IMR-90 (cell line): Measurements from ENCODE around the gene FAM168B. TPM values are rescaled to one million over a fixed set of nuclear protein-coding genes. Genes with fewer than 3 reads are reported as not detected.

Source experiments
- ATAC-seq: fragments of 200-7000 bp; cut with Tn5 transposase; 2 replicates; pipeline ENCODE4 v1.9.1; 2020; ENCODE audit warnings: low read depth, mild to moderate bottlenecking, moderate library complexity
- BruUV-seq: library from RNA; stranded (reverse); fragments of 400-500 nt; replicated peaks from 2 replicates; lab custom pipeline; 2021; lab: Mats Ljungman, UMichigan
- CTCF ChIA-PET: fragments of 300-600 bp; formaldehyde crosslinking; extraction: SDS; loops from one replicate; lab custom pipeline; 2021; ENCODE audit warnings: antibody characterized with exemption; lab: Yijun Ruan, JAX
- POLR2A ChIA-PET: fragments of 300-600 bp; sonication (Branson Sonifier 250); formaldehyde crosslinking; loops from one replicate; lab custom pipeline; 2022; ENCODE audit warnings: antibody characterized with exemption; ENCODE audit not compliant: unreplicated experiment; lab: Charles Lee
- DNase-seq: peaks from one replicate; pipeline ENCODE4 v3.0.0; 2013
- H2AFZ ChIP-seq: replicated peaks from 2 replicates; pipeline ENCODE3; 2013; ENCODE audit warnings: low read length, mild to moderate bottlenecking; ENCODE audit not compliant: poor library complexity
- H2AK5ac ChIP-seq: 2 replicates; pipeline ENCODE4 v1.6.1; 2013; ENCODE audit warnings: low read depth, low read length, inconsistent platforms
- H2AK9ac ChIP-seq: replicated peaks from 2 replicates; pipeline ENCODE3; 2013; ENCODE audit warnings: mild to moderate bottlenecking, low read depth, low read length, moderate library complexity; ENCODE audit not compliant: poor library complexity
- H2BK120ac ChIP-seq: 2 replicates; pipeline ENCODE4 v1.6.1; 2013; ENCODE audit warnings: low read depth, low read length, inconsistent platforms
- H2BK15ac ChIP-seq: 3 replicates; pipeline ENCODE4 v1.6.1; 2013; ENCODE audit warnings: low read depth, low read length, inconsistent platforms
- H2BK20ac ChIP-seq: 2 replicates; pipeline ENCODE4 v1.6.1; 2013; ENCODE audit warnings: low read depth, mild to moderate bottlenecking, inconsistent platforms, low read length, moderate library complexity
- H2BK5ac ChIP-seq: 2 replicates; pipeline ENCODE4 v1.6.1; 2013; ENCODE audit warnings: mild to moderate bottlenecking, low read depth, low read length, inconsistent platforms; ENCODE audit not compliant: poor library complexity, severe bottlenecking
- H3K14ac ChIP-seq: replicated peaks from 2 replicates; pipeline ENCODE4 v1.6.1; 2013; ENCODE audit warnings: low read depth, low read length, inconsistent platforms
- H3K18ac ChIP-seq: 2 replicates; pipeline ENCODE4 v1.6.1; 2013; ENCODE audit warnings: low read depth, low read length, control low read depth
- H3K23ac ChIP-seq: 2 replicates; pipeline ENCODE4 v1.6.1; 2013; ENCODE audit warnings: low read depth, low read length, inconsistent platforms
- H3K27ac ChIP-seq: 2 replicates; pipeline ENCODE4 v1.5.1; 2013; ENCODE audit warnings: mild to moderate bottlenecking, control low read depth, low read length; ENCODE audit not compliant: insufficient read depth
- H3K27me3 ChIP-seq: 2 replicates; pipeline ENCODE4 v1.6.1; 2013; ENCODE audit warnings: low read length; ENCODE audit not compliant: control insufficient read depth, insufficient read depth
- H3K36me3 ChIP-seq: 2 replicates; pipeline ENCODE4 v1.6.1; 2013; ENCODE audit warnings: low read length, mixed read lengths; ENCODE audit not compliant: control insufficient read depth, insufficient read depth
- H3K4ac ChIP-seq: 2 replicates; pipeline ENCODE4 v1.6.1; 2013; ENCODE audit warnings: low read depth, low read length, inconsistent platforms
- H3K4me1 ChIP-seq: 2 replicates; pipeline ENCODE4 v1.6.1; 2013; ENCODE audit warnings: low read length, mixed read lengths; ENCODE audit not compliant: control insufficient read depth, insufficient read depth
- H3K4me2 ChIP-seq: 2 replicates; pipeline ENCODE4 v1.6.1; 2013; ENCODE audit warnings: low read depth, mild to moderate bottlenecking, control low read depth, low read length, moderate library complexity
- H3K4me3 ChIP-seq: 2 replicates; pipeline ENCODE4 v1.5.1; 2013; ENCODE audit warnings: low read depth, mild to moderate bottlenecking, control low read depth, low read length, moderate library complexity; ENCODE audit not compliant: insufficient read depth
- H3K56ac ChIP-seq: 2 replicates; pipeline ENCODE4 v1.6.1; 2013; ENCODE audit warnings: low read length, inconsistent platforms; ENCODE audit not compliant: insufficient read depth; ENCODE audit errors: extremely low read depth
- H3K79me1 ChIP-seq, 2 experiments: 2 replicates each; pipeline ENCODE4 v1.6.1; 2013; ENCODE audit warnings: low read length in 2 of 2, inconsistent platforms in 1 of 2, low read depth in 1 of 2
- H3K9ac ChIP-seq: 2 replicates; pipeline ENCODE4 v1.6.1; 2013; ENCODE audit warnings: low read depth, low read length, control low read depth
- H3K9me1 ChIP-seq: 2 replicates; pipeline ENCODE4 v1.6.1; 2013; ENCODE audit warnings: low read length, inconsistent platforms; ENCODE audit not compliant: insufficient read depth
- H3K9me3 ChIP-seq: 2 replicates; pipeline ENCODE4 v1.6.1; 2013; ENCODE audit warnings: low read length; ENCODE audit not compliant: control insufficient read depth, insufficient read depth
- H4K20me1 ChIP-seq: 2 replicates; pipeline ENCODE4 v1.6.1; 2013; ENCODE audit warnings: low read length, inconsistent platforms; ENCODE audit not compliant: insufficient read depth
- H4K5ac ChIP-seq: 2 replicates; pipeline ENCODE4 v1.6.1; 2013; ENCODE audit warnings: mild to moderate bottlenecking, low read depth, low read length, control low read depth
- H4K8ac ChIP-seq, 2 experiments: 2 replicates each; pipeline ENCODE4 v1.6.1; 2013; ENCODE audit warnings: low read depth in 2 of 2, low read length in 2 of 2, control low read depth in 1 of 2, inconsistent platforms in 1 of 2
- H4K91ac ChIP-seq: 2 replicates; pipeline ENCODE4 v1.6.1; 2013; ENCODE audit warnings: low read depth, low read length, inconsistent platforms; ENCODE audit not compliant: insufficient read depth
- BHLHE40 ChIP-seq: fragments of 150-350 bp; IDR thresholded peaks from 2 replicates; pipeline ENCODE4 v1.6.1; 2016; ENCODE audit warnings: mild to moderate bottlenecking, low read depth, low read length
- CTCF ChIP-seq: conservative IDR thresholded peaks from 2 replicates; pipeline ENCODE4 v1.5.1; 2012; ENCODE audit warnings: mild to moderate bottlenecking, low read depth, low read length, improper control_type of control experiment
- ELK1 ChIP-seq: fragments of 150-350 bp; IDR thresholded peaks from 2 replicates; pipeline ENCODE4 v1.6.1; 2016; ENCODE audit warnings: low read depth, mild to moderate bottlenecking, low read length, moderate library complexity, borderline replicate concordance
- RCOR1 ChIP-seq: IDR thresholded peaks from 2 replicates; pipeline ENCODE4 v1.6.1; 2012; ENCODE audit warnings: mild to moderate bottlenecking, low read length, improper control_type of control experiment; ENCODE audit not compliant: insufficient replicate concordance
- SMC3 ChIP-seq: fragments of 150-350 bp; IDR thresholded peaks from 2 replicates; pipeline ENCODE4 v1.6.1; 2016; ENCODE audit warnings: low read depth, mild to moderate bottlenecking, antibody characterized with exemption, low read length, moderate library complexity
- WGBS, 2 experiments: methylation state at CpG; one replicate each; pipeline versions ENCODE4 v1.1.5 to v1.1.7; 2013; ENCODE audit warnings: missing lambda C conversion rate in 2 of 2; ENCODE audit not compliant: insufficient read length in 1 of 2; ENCODE audit errors: extremely low coverage in 2 of 2; 5-methylcytosine and 5-hydroxymethylcytosine counted together
- dilution Hi-C: fragments of 300-500 bp; cut with HindIII; formaldehyde crosslinking; loops from one replicate; pipeline ENCODE4 v1.14.3; 2018; ENCODE audit warnings: low sequenced_read_pairs; ENCODE audit not compliant: unreplicated experiment
- in situ Hi-C: fragments of 300-500 bp; cut with MboI; formaldehyde crosslinking; loops from 3 replicates; pipeline ENCODE4 v1.14.3; 2019; ENCODE audit warnings: low sequenced_read_pairs, inconsistent platforms, mixed read lengths
- intact Hi-C: fragments of 100-400 bp; cut with micrococcal nuclease; formaldehyde crosslinking; loops from 2 replicates; pipeline ENCODE4 v1.10.0; 2022
- polyA plus RNA-seq, 3 experiments: library from polyadenylated mRNA; depleted of rRNA; stranded (reverse); fragments of >200 nt; gene quantifications; 2 replicates each; pipeline ENCODE4 v1.2.3, GENCODE V29; 2012; ENCODE audit warnings: low replicate concordance in 1 of 3
- total RNA-seq: library from RNA; depleted of rRNA; stranded (reverse); fragments of >200 nt; gene quantifications from 2 replicates; pipeline ENCODE4 v1.2.3, GENCODE V29; 2012

FAM168B gene
- total and polyA plus RNA-seq, 2 of the 4 experiments (the other 2 are of a cell fraction): 76.4 to 106 TPM

GRCh38 chr2:131029812-131030211, 63.4 kb downstream of the FAM168B start:
- Histone ChIP-seq H4K20me1 (no peaks in the 10 kb centered on the region), H3K9ac (no peak overlapping the region), H4K5ac (no peak overlapping the region), H4K91ac (no peak overlapping the region), H3K56ac (no peak overlapping the region), H3K36me3 (no peaks in the 10 kb centered on the region), H3K27me3 (no peaks in the 10 kb centered on the region; the same call in none of the 2 replicates), H3K4ac (no peak overlapping the region), H3K27ac (no peak overlapping the region), H2BK20ac (no peak overlapping the region), H2AK5ac (no peak overlapping the region), H2BK15ac (no peak overlapping the region), H2AFZ (no peak overlapping the region), H3K14ac (no peak overlapping the region), H3K9me3 (peaks cover 6% of the 10 kb centered on the region; the same call in 1 of the 2 replicates), H3K4me3 (no peak overlapping the region), H3K18ac (no peak overlapping the region), H2AK9ac (no peak overlapping the region), H3K4me1 (no peaks in the 10 kb centered on the region), H3K79me1 (no peaks in the 10 kb centered on the region), H2BK120ac (no peak overlapping the region), H3K23ac (no peak overlapping the region), H2BK5ac (no peak overlapping the region), H4K8ac (no peak overlapping the region), H3K4me2 (no peak overlapping the region), H3K9me1 (no peaks in the 10 kb centered on the region)
- intact Hi-C loops: no loop called here
- BruUV-seq: no TSS peak
- dilution Hi-C loops: no loop called here
- POLR2A ChIA-PET: no interaction called here
- TF ChIP-seq SMC3: no peak
- TF ChIP-seq CTCF: no peak
- no peak for TF ChIP-seq RCOR1
- TF ChIP-seq ELK1: no peak
- no peak for TF ChIP-seq BHLHE40
- in situ Hi-C loops: no loop called here
- WGBS, 2 experiments: 100% methylated on average over 1 of the region's 8 CpGs; no CpG with 5 or more reads in 1 of the 2 experiments
- CTCF ChIA-PET: no interaction called here
- DNase-seq (no peak), ATAC-seq (no peak)
